Non-pigmented ciliary epithelial cell (primary cell): ENCODE data around the gene GAST.

Source experiments
- DNase-seq: peaks from one replicate; pipeline ENCODE4 v3.0.0-alpha.2; 2010; ENCODE audit warnings: low read depth

The GAST gene

DNA sequence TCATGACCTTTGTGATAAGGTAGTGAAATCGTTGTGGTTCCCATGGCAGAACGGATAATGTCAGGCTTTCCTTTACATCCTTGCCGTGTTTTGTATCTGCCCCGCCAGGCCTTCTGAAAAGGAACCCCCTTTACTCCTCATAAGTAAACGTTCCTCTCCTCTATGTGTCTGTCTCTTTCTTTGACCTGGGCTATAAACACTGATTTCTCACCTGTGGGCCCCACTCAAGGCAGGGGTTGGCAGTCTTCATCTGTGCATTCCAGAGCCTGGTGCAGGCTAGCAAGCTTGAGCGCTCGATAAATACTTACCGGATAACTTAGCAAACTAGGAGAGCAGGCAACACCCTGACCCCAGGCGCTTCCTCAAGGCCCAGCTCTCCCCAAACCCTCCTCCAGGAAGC lies 29.6 kb downstream of the GAST start:
- DNase-seq = no peak

- DNase-seq = no peak
These were observed 36.1 kb downstream of the GAST start for GRCh38 chr17:41748275-41748674.

- no peak for DNase-seq
These were observed 38.7 kb downstream of the GAST start for GRCh38 chr17:41750862-41751261.

DNA sequence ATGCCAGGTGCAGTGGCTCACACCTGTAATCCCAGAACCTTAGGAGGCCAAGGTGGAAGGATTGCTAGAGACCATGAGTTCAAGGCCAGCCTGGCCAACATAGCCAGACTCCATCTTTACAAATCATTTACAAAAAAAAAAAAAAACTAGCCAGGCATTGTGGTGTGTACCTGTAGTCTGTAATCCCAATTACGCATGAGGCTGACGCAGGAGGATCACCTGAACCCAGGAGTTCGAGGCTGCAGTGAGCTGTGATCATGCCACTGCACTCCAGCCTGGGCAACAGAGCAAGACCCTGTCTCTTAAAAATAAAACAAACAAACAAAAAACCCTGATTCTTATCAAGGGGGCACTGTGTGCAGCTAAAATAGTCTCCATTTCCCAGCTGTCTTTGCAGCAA lies 39.2 kb downstream of the GAST start:
- no peak for DNase-seq

- no peak for DNase-seq
These were observed 41.9 kb downstream of the GAST start for GRCh38 chr17:41754066-41754465.

DNA sequence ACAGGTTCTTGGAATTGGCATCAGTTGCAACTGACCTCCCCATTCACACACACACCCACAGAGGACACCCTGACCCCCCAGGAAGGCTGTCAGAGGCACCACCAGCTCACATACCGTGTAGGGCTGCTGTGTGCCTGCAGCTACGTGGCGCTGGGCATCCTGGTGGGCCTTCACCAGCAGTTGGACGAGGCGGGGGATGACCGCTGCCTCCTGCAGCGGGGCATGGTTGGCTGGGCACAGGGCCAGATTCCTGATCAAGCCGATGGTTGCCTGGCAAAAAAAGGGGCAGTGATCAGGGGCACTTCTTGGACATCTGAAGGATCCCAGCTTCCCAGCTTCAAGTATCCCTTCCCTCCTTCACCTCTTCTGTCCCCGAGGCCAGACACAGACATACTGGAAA lies 46.5 kb downstream of the GAST start:
- DNase-seq = no peak

DNA sequence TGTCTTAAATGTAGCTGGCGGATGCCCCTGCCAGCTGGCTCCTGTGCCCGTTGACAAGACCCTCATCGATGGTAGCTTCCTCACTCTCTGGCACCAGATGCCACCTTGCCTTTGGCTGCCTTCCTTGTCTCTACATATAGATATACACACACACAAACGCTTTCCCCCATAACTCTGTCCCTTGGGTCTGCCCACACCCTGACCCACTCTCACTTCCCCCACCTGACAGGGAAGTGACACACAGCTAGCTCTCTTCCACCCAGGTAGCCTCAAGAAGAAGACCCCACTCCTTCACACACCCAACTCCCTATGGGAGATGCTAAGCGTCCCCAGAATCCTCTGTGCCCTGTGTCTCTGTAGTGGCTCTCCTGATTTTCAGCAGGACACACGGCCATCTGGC lies 48.7 kb downstream of the GAST start:
- no peak for DNase-seq

- DNase-seq = no peak
These were observed 50.3 kb downstream of the GAST start for GRCh38 chr17:41762391-41762790.

DNA sequence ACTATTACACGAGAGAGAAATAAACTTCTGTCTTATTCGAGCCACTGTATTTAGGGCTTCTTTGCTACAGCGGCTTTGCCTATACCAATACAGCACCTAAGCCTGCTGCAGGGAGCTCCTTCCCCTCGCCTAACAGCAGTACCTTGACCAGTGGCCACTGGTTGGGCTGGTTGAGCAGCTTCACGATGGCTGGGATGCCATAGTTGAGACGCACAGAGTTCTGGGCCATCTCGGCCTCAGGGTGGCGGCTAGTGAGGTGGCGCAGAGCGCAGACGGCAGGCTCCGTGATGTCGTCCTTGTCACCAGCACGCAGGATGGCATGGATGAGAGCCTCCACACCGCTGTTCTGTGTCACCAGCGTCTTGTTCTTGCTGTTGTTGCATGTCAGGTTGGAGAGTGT lies 50.7 kb downstream of the GAST start:
- DNase-seq = no peak

DNA sequence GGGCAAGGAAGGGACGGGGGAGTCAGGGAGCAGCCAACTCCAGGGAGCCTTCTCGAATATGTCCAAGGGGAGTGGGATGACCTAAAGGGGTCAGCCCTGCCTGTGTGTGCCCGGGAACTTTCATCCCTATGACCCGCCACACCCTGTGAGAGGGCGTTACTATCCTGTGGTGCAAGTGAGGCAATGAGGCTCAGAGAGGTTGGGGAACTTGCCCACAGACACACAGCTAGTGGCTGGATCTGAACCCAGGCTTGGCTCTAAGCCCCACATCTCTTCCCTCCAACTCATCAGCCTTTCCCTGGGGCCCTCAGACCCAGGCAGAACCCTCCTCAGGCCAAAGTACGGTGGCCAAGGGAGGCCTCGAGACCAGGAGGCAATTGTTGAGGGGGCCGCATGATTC lies 51.2 kb downstream of the GAST start:
- DNase-seq = no peak
